Erythroblast (primary cell): ENCODE measurements around the gene SAMD4A.

Experiments
- DNase-seq, 2 experiments: peaks; one replicate each; lab custom pipeline; 2025; lab: John Stamatoyannopoulos, UW
- GATA1 ChIP-seq: IDR thresholded peaks from 2 replicates; pipeline ENCODE4 v1.6.1; 2011; ENCODE audit warnings: low read depth, mild to moderate bottlenecking, control low read depth, low read length, moderate library complexity
- POLR2A ChIP-seq: IDR thresholded peaks from 2 replicates; pipeline ENCODE4 v1.6.1; 2011; ENCODE audit warnings: mild to moderate bottlenecking, low read length

The SAMD4A gene

GRCh38 chr14:54703724-54704123 is 136.8 kb downstream of the SAMD4A start:
- TF ChIP-seq POLR2A (no peak), GATA1 (no peak)
- DNase-seq, result no peak

GRCh38 chr14:54704768-54705167 is 137.8 kb downstream of the SAMD4A start:
- no peak for DNase-seq
- no peak for TF ChIP-seq POLR2A
- no peak for TF ChIP-seq GATA1

- TF ChIP-seq POLR2A (no peak), GATA1 (no peak)
- no peak for DNase-seq
Measured at GRCh38 chr14:54706769-54707168, 139.8 kb downstream of the SAMD4A start.

- TF ChIP-seq GATA1, result no peak
- TF ChIP-seq POLR2A, result no peak
- DNase-seq, result no peak
Measured at GRCh38 chr14:54708161-54708560, 141.2 kb downstream of the SAMD4A start.

- no peak for DNase-seq
- TF ChIP-seq POLR2A (no peak), GATA1 (no peak)
Measured at GRCh38 chr14:54708982-54709381, 142.1 kb downstream of the SAMD4A start.

GRCh38 chr14:54709444-54709843 is 142.5 kb downstream of the SAMD4A start:
- no peak for DNase-seq
- no peak for TF ChIP-seq POLR2A
- TF ChIP-seq GATA1, result no peak

GRCh38 chr14:54709867-54710266 is 142.9 kb downstream of the SAMD4A start:
- DNase-seq, result no peak
- TF ChIP-seq GATA1 (no peak), POLR2A (no peak)

GRCh38 chr14:54711312-54711711 is 144.4 kb downstream of the SAMD4A start:
- DNase-seq, result no peak
- TF ChIP-seq GATA1 (no peak), POLR2A (no peak)

GRCh38 chr14:54711812-54712464 is 145.0 kb downstream of the SAMD4A start:
- no peak for TF ChIP-seq GATA1
- TF ChIP-seq POLR2A, result no peak
- no peak for DNase-seq

- TF ChIP-seq GATA1 (no peak), POLR2A (no peak)
- DNase-seq, result no peak
Measured at GRCh38 chr14:54712465-54713200, 145.7 kb downstream of the SAMD4A start.

- DNase-seq, result no peak
- TF ChIP-seq GATA1 (no peak), POLR2A (no peak)
Measured at GRCh38 chr14:54713379-54713778, 146.5 kb downstream of the SAMD4A start.

- no peak for TF ChIP-seq POLR2A
- TF ChIP-seq GATA1, result no peak
- no peak for DNase-seq
Measured at GRCh38 chr14:54715239-54715638, 148.3 kb downstream of the SAMD4A start.

GRCh38 chr14:54715811-54716210 is 148.9 kb downstream of the SAMD4A start:
- TF ChIP-seq GATA1 (no peak), POLR2A (no peak)
- DNase-seq, result no peak

GRCh38 chr14:54716862-54717261 is 149.9 kb downstream of the SAMD4A start:
- TF ChIP-seq GATA1 (no peak), POLR2A (no peak)
- DNase-seq, result no peak
